D721Med (cell line): ENCODE measurements around the gene L1CAM.

Experiments used
- DNase-seq: peaks from one replicate; pipeline ENCODE4 v3.0.0; 2011; ENCODE audit warnings: low spot score; ENCODE audit not compliant: insufficient read length
- FAIRE-seq: peaks from 2 replicates; lab custom pipeline; 2011; peaks lifted over from hg19 to GRCh38; lab: Jason Lieb, UNC
- TF ChIP-seq, protein P1 (sequence below): IDR thresholded peaks from 2 replicates; pipeline ENCODE4 v1.5.1; 2012; ENCODE audit warnings: mild to moderate bottlenecking, control low read depth; ENCODE audit not compliant: insufficient read depth; ENCODE audit errors: missing control alignments

L1CAM gene

DNA sequence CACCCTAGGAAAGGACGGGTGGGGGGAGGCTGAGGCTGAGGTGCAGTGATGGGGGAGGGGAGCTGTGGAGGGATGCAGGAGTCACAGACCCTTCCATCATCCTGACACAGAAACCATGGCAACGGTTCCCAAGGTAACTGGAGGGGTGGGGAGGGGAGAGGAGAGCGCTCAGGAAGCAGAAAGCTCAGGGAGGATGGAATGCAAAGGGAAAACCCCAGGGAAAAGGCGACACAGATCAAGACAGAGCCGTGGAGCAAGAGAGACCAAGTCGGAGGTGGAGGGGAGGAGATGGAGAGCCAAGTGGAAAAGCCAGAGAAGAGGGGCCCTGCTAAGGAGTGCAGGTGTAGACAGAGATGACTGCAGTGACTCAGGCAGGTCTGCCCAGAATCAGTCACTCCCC, 14.5 kb downstream of the L1CAM start:
- TF ChIP-seq, protein P1, sequence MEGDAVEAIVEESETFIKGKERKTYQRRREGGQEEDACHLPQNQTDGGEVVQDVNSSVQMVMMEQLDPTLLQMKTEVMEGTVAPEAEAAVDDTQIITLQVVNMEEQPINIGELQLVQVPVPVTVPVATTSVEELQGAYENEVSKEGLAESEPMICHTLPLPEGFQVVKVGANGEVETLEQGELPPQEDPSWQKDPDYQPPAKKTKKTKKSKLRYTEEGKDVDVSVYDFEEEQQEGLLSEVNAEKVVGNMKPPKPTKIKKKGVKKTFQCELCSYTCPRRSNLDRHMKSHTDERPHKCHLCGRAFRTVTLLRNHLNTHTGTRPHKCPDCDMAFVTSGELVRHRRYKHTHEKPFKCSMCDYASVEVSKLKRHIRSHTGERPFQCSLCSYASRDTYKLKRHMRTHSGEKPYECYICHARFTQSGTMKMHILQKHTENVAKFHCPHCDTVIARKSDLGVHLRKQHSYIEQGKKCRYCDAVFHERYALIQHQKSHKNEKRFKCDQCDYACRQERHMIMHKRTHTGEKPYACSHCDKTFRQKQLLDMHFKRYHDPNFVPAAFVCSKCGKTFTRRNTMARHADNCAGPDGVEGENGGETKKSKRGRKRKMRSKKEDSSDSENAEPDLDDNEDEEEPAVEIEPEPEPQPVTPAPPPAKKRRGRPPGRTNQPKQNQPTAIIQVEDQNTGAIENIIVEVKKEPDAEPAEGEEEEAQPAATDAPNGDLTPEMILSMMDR = no peak
- FAIRE-seq (no peak), DNase-seq (no peak)

DNA sequence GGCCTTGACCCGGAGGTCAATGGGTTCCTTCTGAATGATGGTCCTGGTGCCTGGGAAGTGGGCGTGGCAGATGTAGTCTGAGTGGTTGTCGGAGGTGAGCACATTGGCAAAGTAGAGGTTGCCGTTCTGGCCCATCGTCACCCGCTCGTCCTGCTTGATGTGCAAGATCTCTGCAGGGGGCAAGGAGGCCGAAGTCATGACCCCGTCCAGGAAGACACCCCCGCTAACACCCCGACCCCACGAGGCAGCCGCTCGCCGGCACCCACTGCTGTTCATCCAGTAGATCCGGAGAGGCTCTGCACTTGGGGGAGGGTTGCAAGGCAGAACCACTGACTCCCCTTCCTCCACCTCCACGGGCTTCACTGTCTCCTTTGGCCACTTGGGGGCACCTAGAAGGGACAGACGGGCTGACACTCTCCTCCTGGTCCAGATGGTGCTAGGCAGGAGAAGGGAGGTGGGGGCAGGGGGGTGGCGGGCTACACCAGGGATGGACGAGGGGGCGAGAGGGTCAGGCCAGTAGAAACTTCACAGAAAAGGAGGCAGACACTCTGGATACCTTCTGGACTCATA, 15.1 kb downstream of the L1CAM start:
- DNase-seq = no peak
- FAIRE-seq = no peak
- TF ChIP-seq, protein P1 = no peak

DNA sequence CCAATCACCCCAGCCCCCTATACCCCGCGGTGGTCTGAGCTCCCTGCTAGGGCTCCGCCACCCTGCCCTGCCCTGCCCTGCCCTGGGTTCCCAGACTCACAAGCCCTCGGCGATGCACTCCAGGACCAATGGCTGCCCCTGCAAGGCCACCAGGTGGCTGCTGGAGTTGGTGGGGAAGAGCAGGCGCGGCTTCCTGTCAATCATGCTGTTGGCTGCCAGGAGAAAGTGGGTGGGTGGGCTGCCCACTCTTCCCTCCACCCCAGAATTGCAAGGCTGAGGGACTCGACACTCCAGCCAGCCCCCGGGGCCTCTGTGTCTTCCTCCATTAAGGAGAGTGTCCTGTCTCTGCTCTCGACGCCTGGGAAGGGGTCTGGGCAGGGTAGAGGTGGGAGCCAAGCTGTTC, 15.7 kb downstream of the L1CAM start:
- DNase-seq (no peak), FAIRE-seq (no peak)
- TF ChIP-seq, protein P1 = no peak

DNA sequence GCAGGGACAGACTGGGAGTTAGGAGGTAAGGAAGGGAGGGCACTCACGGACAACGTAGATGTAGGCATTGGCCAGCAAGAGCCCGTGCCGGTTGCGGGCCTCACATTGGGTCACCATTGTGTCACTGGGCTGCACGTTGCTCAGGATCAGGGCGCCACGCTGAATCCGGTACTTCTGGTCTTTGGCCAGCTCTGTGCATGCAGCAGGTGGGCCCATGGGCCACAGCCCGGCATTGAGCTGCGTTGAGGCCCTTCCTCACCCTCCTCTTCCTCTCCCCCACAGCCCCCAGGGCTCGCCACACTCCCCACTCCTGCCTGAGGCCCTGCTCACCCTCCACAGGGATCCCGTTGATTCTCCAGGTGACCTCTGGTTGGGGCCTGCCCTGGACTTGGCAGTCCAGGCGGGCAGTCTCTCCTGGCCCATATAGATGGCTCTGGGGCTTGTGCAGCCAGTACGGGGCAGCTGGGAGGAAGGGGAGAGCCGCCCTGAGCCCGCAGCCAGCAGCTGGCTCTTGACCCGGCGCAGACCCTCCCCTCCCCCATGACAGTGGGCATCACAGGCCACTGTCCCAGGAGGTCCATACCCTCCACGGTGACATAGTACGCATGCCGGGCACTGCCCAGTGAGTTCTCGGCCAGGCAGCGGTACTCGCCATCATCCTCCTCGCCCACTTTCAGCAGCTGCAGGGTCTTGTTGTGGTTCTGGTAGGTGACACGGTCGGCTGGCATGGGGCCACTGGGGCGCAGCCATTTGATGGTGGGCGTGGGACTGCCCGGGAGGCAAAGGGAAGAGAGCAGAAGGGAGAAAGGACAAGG, 16.3 kb downstream of the L1CAM start:
- TF ChIP-seq, protein P1 = no peak
- DNase-seq = no peak
- FAIRE-seq = no peak

DNA sequence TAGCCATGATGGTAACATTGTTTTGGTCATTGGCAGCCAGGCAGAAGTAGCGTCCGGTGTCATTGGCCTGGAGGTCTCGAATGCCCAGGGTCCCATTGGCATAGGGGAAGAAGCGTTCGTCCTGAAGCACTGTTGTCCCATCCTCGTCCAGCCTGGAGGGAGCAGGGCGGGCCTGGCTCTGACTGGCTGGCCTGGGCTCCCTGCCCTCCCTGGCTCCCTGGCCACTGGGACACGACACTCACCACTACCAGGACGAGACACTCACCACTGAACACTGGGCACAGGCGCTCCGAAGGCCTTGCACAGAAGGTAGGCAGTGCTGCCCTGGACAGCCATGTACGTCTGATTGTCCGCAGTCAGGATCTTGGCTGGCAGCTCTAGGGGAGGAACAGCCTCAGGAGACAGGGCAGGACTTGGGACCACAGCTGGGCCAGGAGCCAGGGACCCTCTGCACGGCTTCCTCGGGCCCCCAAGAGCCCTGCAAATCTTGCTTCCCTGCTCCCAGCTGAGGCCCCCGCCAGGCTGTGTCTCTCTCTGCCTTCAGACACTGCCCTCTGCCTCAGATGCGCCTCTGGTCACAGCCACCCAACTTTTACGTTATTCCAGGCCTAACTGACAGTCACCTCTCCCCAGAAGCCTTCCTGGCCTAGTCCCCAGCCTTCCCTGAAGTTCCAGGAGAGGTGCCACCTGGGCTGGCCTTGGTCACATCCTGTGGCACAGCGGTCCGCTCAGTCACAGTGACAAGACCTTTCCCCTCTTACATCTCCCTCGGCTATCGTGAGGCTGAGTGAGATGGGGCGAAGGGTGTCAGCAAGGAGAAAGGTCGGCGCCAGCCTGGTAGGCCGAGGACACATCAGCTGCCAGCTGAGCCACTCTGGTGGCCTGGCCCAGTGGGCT, 17.1 kb downstream of the L1CAM start:
- DNase-seq (no peak), FAIRE-seq (no peak)

GRCh38 chrX:153867671-153868070, 18.3 kb downstream of the L1CAM start:
- TF ChIP-seq, protein P1 = no peak
- no peak for FAIRE-seq
- no peak for DNase-seq

More for the DNA sequence above, 17.1 kb downstream of the L1CAM start:
- TF ChIP-seq, protein P1 = no peak
